K562 (cell line): Measurements from ENCODE around the gene SCFD1. TPM values are rescaled to one million over a fixed set of nuclear protein-coding genes. Genes with fewer than 3 reads are reported as not detected.

ENCODE experiments used
- ATAC-seq: fragments of 200-7000 bp; cut with Tn5 transposase; 3 replicates; pipeline ENCODE4 v1.9.1; 2020; ENCODE audit warnings: moderate library complexity
- BruUV-seq: library from RNA; stranded (reverse); fragments of 400-500 nt; replicated peaks from 2 replicates; lab custom pipeline; 2021; lab: Mats Ljungman, UMichigan
- CTCF ChIA-PET: fragments of 300-600 bp; formaldehyde crosslinking; extraction: SDS; loops from one replicate; lab custom pipeline; 2021; ENCODE audit warnings: low intra/inter-chr PET ratio; lab: Yijun Ruan, JAX
- POLR2A ChIA-PET: fragments of 300-600, 350-650 bp; sonication (Branson Sonifier 250); formaldehyde crosslinking; extraction: SDS; loops from one replicate; lab custom pipeline; 2021; ENCODE audit warnings: antibody characterized with exemption, inconsistent platforms; lab: Yijun Ruan, JAX
- DNase-seq, 4 experiments: peaks; one replicate each; pipeline versions ENCODE4 v3.0.0 to v3.0.0-alpha.2; 2011 to 2018; ENCODE audit warnings: low spot score in 3 of 4, mixed read lengths in 3 of 4; ENCODE audit errors: extremely low read depth in 1 of 4
- FAIRE-seq: peaks from 2 replicates; lab custom pipeline; 2011; peaks lifted over from hg19 to GRCh38; lab: Jason Lieb, UNC
- H2AFZ ChIP-seq: 2 replicates; pipeline ENCODE4 v1.6.0; 2011; ENCODE audit warnings: low read depth, low read length, control low read depth, inconsistent platforms
- H3K27ac ChIP-seq: fragments of 200-600 bp; 3 replicates; pipeline ENCODE4 v1.8.0; 2011; ENCODE audit warnings: low read depth, mild to moderate bottlenecking, control low read depth, inconsistent platforms, low read length, moderate library complexity, mixed read lengths; ENCODE audit errors: extremely low read depth
- H3K27me3 ChIP-seq, 2 experiments: fragments of 300-600 bp in 1 of 2; 2 replicates in 1 of 2; 3 replicates in 1 of 2; pipeline versions ENCODE4 v1.6.0 to v1.8.0; 2011; ENCODE audit warnings: inconsistent platforms in 2 of 2, low read length in 2 of 2, mild to moderate bottlenecking in 1 of 2, mixed read lengths in 1 of 2, moderate library complexity in 1 of 2; ENCODE audit not compliant: control insufficient read depth in 2 of 2, insufficient read depth in 2 of 2
- H3K36me3 ChIP-seq: fragments of 300-600 bp; 3 replicates; pipeline ENCODE4 v1.8.0; 2011; ENCODE audit warnings: mild to moderate bottlenecking, low read length, inconsistent platforms; ENCODE audit not compliant: control insufficient read depth, insufficient read depth
- H3K4me1 ChIP-seq, 2 experiments: fragments of 200-600 bp in 1 of 2; replicated peaks in 1 of 2; 2 replicates in 1 of 2; 3 replicates in 1 of 2; pipeline versions ENCODE4 v1.5.1 to v1.8.0; 2011; ENCODE audit warnings: inconsistent platforms in 2 of 2, low read length in 2 of 2, mild to moderate bottlenecking in 1 of 2, mixed read lengths in 1 of 2, moderate library complexity in 1 of 2; ENCODE audit not compliant: control insufficient read depth in 2 of 2, insufficient read depth in 2 of 2
- H3K4me2 ChIP-seq: 2 replicates; pipeline ENCODE4 v1.6.1; 2011; ENCODE audit warnings: low read length, control low read depth, inconsistent platforms, mixed read lengths; ENCODE audit not compliant: insufficient read depth
- H3K4me3 ChIP-seq: fragments of 200-600 bp; sonication (generic), shearing (Covaris generic); 2 replicates; pipeline ENCODE4 v1.5.1; 2016; ENCODE audit warnings: control low read depth, inconsistent platforms
- H3K79me2 ChIP-seq: fragments of 200-600 bp; 3 replicates; pipeline ENCODE4 v1.8.0; 2011; ENCODE audit warnings: low read length, inconsistent platforms; ENCODE audit not compliant: control insufficient read depth, insufficient read depth
- H3K9ac ChIP-seq, 2 experiments: 2 replicates each; pipeline versions ENCODE4 v1.6.0 to v1.6.1; 2011; ENCODE audit warnings: low read depth in 2 of 2, low read length in 2 of 2, control low read depth in 1 of 2, inconsistent platforms in 1 of 2, mild to moderate bottlenecking in 1 of 2, mixed read lengths in 1 of 2; ENCODE audit not compliant: insufficient read depth in 1 of 2
- H3K9me1 ChIP-seq: one replicate; pipeline ENCODE4 v1.6.0; 2011; ENCODE audit warnings: inconsistent platforms, mild to moderate bottlenecking, low read length, moderate library complexity; ENCODE audit not compliant: control insufficient read depth, insufficient read depth
- H3K9me3 ChIP-seq: replicated peaks from 2 replicates; pipeline ENCODE4 v1.5.1; 2011; ENCODE audit warnings: low read depth, low read length, inconsistent platforms; ENCODE audit not compliant: control insufficient read depth, insufficient read depth
- H4K20me1 ChIP-seq: replicated peaks from 2 replicates; pipeline ENCODE4 v1.6.1; 2011; ENCODE audit warnings: low read length, inconsistent platforms, mixed read lengths; ENCODE audit not compliant: control insufficient read depth, insufficient read depth
- NCOA2 ChIP-seq, 2 experiments: fragments of 450-650 bp; IDR thresholded peaks; 2 replicates each; pipeline ENCODE4 v1.6.1; 2018; ENCODE audit warnings: mild to moderate bottlenecking in 2 of 2, moderate library complexity in 1 of 2; ENCODE audit not compliant: partially characterized antibody in 2 of 2
- RBM25 ChIP-seq: fragments of 200-400 bp; formaldehyde crosslinking; IDR thresholded peaks from 2 replicates; pipeline ENCODE4 v1.6.1; 2018; ENCODE audit warnings: low read length, low read depth, moderate library complexity; ENCODE audit not compliant: severe bottlenecking
- TRIM28 ChIP-seq: fragments of 450-650 bp; IDR thresholded peaks from 2 replicates; pipeline ENCODE4 v1.6.1; 2017
- WGBS: fragments of 100-300 bp; shearing (Covaris generic); methylation state at CpG from one replicate; pipeline ENCODE4 v1.1.6; 2016; ENCODE audit warnings: low coverage, mixed read lengths; ENCODE audit not compliant: insufficient coverage; ENCODE audit errors: missing lambda C conversion rate; 5-methylcytosine and 5-hydroxymethylcytosine counted together
- in situ Hi-C: fragments of 300-500 bp; cut with MboI; formaldehyde crosslinking; loops from 4 replicates; pipeline ENCODE4 v1.15.0; 2018; ENCODE audit warnings: inconsistent platforms, mixed read lengths
- intact Hi-C: fragments of 100-400 bp; cut with micrococcal nuclease; formaldehyde crosslinking; loops from 2 replicates; pipeline ENCODE4 v1.14.2; 2022
- polyA plus RNA-seq, 8 experiments: library from polyadenylated mRNA; depleted of rRNA in 4 of 8; stranded (reverse) in 5 of 8; unstranded in 3 of 8; fragments of >200 nt; fragmentation: Nextera tagmentation in 2 of 8; fragmentation: Illumina TruSeq in 1 of 8; extraction: Ambion mirVana in 2 of 8; extraction: Trizol in 1 of 8; gene quantifications; 2 replicates each; pipeline versions ENCODE4 v1.2.1 to v1.2.3, GENCODE V29; 2011 to 2014; ENCODE audit warnings: inconsistent platforms in 1 of 8, missing spikeins in 1 of 8
- total RNA-seq, 7 experiments: library from RNA; depleted of rRNA in 6 of 7; stranded (reverse); fragments of >200 nt in 6 of 7; fragmentation: Illumina TruSeq in 2 of 7; extraction: Trizol in 2 of 7; gene quantifications; 2 replicates each; pipeline versions ENCODE4 v1.2.1 to v1.2.3, GENCODE V29; 2011 to 2021; ENCODE audit warnings: low replicate concordance in 1 of 7
- TF ChIP-seq, protein P1 (sequence below): IDR thresholded peaks from 2 replicates; pipeline ENCODE4 v1.6.1; 2016; ENCODE audit warnings: missing genetic modification characterization, missing compliant biosample characterization
- TF ChIP-seq, protein P2 (sequence below): fragments of 150-350 bp; IDR thresholded peaks from 2 replicates; pipeline ENCODE4 v1.6.1; 2014; ENCODE audit warnings: low read depth, mild to moderate bottlenecking, low read length, borderline replicate concordance

Gene SCFD1
- total and polyA plus RNA-seq, 9 of the 15 experiments (the other 6 are each of a cell fraction or from before 2014, with no cell fraction given), result 48.9 to 112 (median 75.2) TPM

DNA sequence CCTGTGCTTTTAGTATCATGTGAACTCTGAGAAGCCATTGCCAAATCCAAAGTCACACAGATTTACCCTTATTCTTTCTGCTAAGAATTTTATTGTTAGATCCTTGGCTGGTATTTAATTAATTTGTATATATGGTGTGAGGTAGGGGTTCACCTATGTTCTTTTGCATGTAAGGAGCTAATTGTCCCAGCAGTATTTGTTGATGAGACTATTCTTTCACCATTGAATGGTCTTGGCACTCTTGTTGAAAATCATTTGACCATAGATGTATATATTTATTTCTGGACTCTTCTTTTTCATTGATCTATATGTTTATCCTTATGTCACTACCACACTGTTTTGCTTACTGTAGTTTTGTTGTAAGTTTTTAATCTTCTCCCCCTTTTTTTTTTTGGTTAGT is 36.9 kb upstream of the SCFD1 start:
- H2AFZ ChIP-seq, result no peak overlapping the region
- no peak overlapping the region for H3K4me3 ChIP-seq
- H3K27me3 ChIP-seq, result no peaks in the 10 kb centered on the region
- FAIRE-seq (no peak), ATAC-seq (no peak), DNase-seq (no peak)
- intact Hi-C loops (no loop called here), in situ Hi-C loops (no loop called here)
- H3K9me1 ChIP-seq, result no peaks in the 10 kb centered on the region
- H3K79me2 ChIP-seq, result peaks cover 75% of the 10 kb centered on the region
- no peaks in the 10 kb centered on the region for H4K20me1 ChIP-seq
- H3K9ac ChIP-seq, result no peak overlapping the region
- 0 out of 2 replicates have a peak, but pooled peaks cover 4% of the 10 kb centered on the region for H3K9me3 ChIP-seq
- BruUV-seq, result no TSS peak
- H3K4me1 ChIP-seq, result no peaks in the 10 kb centered on the region
- peaks cover 50% of the 10 kb centered on the region for H3K36me3 ChIP-seq
- ChIA-PET POLR2A (interaction anchor here (0.7 kb wide), 1 partner anchor 8 kb away, joined by 3 read pairs; no protein-coding TSS in a partner anchor), CTCF (no interaction called here)
- TF ChIP-seq, protein P1, sequence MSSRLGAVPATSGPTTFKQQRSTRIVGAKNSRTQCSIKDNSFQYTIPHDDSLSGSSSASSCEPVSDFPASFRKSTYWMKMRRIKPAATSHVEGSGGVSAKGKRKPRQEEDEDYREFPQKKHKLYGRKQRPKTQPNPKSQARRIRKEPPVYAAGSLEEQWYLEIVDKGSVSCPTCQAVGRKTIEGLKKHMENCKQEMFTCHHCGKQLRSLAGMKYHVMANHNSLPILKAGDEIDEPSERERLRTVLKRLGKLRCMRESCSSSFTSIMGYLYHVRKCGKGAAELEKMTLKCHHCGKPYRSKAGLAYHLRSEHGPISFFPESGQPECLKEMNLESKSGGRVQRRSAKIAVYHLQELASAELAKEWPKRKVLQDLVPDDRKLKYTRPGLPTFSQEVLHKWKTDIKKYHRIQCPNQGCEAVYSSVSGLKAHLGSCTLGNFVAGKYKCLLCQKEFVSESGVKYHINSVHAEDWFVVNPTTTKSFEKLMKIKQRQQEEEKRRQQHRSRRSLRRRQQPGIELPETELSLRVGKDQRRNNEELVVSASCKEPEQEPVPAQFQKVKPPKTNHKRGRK, result no peak
- TF ChIP-seq NCOA2 (IDR thresholded peaks at IDR 0.05; ENCODE audit: partially characterized antibody in 2 of 2) (no peak), RBM25 (peak; percentile 25), TRIM28 (peak; percentile 60)
- no peak overlapping the region for H3K27ac ChIP-seq
- H3K4me2 ChIP-seq, result no peak overlapping the region

DNA sequence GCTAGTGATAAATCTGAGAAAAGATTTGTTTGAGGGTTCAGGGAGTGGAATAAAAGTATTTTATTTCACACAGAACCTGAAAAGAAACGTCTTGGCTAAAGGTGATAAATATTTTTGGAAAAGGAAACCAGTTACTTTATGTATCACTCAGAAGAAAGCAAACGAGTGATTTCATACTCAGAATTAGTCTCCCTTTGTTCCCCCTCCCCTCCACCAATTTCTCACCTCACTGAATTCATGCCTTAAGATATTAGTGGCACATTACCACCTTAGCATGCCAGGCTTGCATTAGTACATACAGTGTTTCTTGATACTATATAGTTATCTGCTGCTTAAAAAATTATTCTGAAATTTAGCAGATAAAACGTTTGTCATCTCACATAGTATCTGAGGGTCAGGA is 35.0 kb upstream of the SCFD1 start:
- Histone ChIP-seq H3K9ac (no peak overlapping the region), H3K4me1 (no peaks in the 10 kb centered on the region), H4K20me1 (no peaks in the 10 kb centered on the region), H3K27me3 (no peaks in the 10 kb centered on the region), H3K79me2 (peaks cover 55% of the 10 kb centered on the region), H3K4me3 (no peak overlapping the region), H3K36me3 (peaks cover 70% of the 10 kb centered on the region), H2AFZ (no peak overlapping the region), H3K9me1 (no peaks in the 10 kb centered on the region), H3K27ac (no peak overlapping the region), H3K9me3 (0 out of 2 replicates have a peak, but pooled peaks cover 4% of the 10 kb centered on the region), H3K4me2 (no peak overlapping the region)
- WGBS, result 29% methylated on average over 3 of the region's 3 CpGs
- ATAC-seq (no peak), FAIRE-seq (no peak), DNase-seq (no peak)
- ChIA-PET CTCF (no interaction called here), POLR2A (no interaction called here)
- intact Hi-C loops, result no loop called here
- in situ Hi-C loops, result no loop called here
- BruUV-seq, result no TSS peak
- TF ChIP-seq, protein P2, sequence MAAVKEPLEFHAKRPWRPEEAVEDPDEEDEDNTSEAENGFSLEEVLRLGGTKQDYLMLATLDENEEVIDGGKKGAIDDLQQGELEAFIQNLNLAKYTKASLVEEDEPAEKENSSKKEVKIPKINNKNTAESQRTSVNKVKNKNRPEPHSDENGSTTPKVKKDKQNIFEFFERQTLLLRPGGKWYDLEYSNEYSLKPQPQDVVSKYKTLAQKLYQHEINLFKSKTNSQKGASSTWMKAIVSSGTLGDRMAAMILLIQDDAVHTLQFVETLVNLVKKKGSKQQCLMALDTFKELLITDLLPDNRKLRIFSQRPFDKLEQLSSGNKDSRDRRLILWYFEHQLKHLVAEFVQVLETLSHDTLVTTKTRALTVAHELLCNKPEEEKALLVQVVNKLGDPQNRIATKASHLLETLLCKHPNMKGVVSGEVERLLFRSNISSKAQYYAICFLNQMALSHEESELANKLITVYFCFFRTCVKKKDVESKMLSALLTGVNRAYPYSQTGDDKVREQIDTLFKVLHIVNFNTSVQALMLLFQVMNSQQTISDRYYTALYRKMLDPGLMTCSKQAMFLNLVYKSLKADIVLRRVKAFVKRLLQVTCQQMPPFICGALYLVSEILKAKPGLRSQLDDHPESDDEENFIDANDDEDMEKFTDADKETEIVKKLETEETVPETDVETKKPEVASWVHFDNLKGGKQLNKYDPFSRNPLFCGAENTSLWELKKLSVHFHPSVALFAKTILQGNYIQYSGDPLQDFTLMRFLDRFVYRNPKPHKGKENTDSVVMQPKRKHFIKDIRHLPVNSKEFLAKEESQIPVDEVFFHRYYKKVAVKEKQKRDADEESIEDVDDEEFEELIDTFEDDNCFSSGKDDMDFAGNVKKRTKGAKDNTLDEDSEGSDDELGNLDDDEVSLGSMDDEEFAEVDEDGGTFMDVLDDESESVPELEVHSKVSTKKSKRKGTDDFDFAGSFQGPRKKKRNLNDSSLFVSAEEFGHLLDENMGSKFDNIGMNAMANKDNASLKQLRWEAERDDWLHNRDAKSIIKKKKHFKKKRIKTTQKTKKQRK, result no peak
